Measurements from ENCODE around the gene GDAP1L1.
"Not testable (repeated sequence)": the region's sequence is repeated elsewhere in the genome, so short reads cannot be mapped to it uniquely, and the experiment has no call there.

Gene GDAP1L1

GRCh38 chr20:44306927-44307326 lies 59.8 kb downstream of the GDAP1L1 start:
- no peak for DNase-seq

DNA sequence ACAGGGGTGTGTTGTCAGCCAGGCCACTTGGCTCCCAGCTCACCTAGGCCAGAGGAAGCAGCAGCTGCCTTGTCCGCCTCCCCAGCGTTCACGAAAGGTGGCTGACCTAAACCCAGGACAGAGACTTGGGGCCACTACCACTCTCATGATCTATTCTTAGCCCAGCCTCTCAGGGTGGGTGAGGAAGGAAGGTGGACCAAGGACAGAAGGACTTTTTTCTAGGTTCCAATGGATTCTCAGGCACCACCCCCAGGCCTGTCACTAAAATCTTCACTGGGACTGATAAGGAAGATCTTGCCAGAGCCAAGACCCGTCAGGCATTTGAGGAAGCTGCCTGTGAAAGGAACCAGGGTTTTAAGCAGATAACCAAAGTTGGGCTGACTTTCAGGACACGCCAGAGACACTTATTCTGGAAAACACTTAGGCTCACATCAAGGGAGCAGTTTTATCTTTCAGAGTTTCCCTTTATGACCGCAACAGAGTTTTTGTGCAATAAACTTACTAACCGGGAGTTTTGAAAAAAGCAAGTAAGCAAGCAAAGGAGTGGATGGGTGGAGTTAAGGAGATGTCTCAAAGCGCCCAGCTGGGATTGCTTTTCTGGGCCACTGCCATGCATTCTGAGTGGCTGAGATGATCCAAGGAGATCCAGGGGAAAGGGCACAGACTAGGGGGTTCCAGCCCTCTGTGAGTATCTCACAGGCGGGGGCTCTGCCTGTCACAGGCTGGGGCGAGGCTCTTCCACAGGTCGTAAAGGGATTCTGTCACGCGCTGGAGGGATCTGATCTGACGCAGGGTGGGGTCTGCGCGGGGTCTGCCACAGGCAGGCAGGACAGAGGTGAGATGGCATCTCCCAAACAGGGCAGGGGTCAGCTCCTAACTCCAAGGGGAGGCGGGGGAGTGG lies 62.9 kb downstream of the GDAP1L1 start:
- DNase-seq: no peak

- DNase-seq: peak; percentile 95
Measured at GRCh38 chr20:44310664-44311639, 63.8 kb downstream of the GDAP1L1 start, which contains the start of gene FITM2. TSS of gene FITM2 (minus strand) at chr20:44311202. CDS start at chr20:44311148, 54 bp downstream.

DNA sequence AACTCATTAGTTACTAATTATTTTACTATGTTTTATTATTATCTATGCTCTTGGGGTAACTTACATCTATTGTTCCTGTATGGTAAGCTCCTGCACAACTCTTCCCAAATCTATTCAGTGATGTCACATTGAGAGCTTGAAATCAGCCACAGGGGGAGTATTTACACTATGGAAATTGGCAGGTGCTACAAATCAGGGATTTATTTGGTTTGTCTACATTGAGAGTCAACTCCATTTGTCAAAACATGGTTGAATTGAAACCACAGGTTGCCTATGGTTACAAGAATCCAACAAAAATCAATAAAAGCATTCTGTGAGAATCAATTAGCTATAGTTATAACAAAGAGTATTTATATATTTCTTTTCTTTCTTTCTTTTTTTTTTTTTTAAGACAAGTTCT lies 67.8 kb downstream of the GDAP1L1 start:
- no peak for DNase-seq

- DNase-seq: no peak
Measured at GRCh38 chr20:44319839-44320422, 72.8 kb downstream of the GDAP1L1 start.

DNA sequence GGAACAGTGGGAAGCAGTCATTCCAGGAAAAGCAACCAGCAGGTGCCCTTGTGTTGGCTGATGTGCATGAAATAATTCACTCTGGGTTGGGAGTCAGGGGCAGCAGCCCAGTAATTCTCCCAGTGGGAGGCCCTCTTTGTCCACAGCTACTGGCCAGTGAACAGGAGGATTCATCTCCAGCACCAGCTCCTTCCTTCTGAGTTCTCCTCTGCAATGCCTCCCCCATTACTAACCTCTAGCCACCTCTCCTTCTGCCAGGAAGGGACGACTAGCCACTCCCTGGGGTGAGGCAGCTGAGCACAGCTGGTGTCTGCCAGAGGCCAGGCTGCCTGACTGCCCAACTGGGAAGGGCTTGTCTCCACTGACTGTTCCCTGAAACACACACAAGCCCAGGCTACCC lies 77.2 kb downstream of the GDAP1L1 start:
- no peak for DNase-seq

GRCh38 chr20:44326391-44327159 lies 79.5 kb downstream of the GDAP1L1 start:
- DNase-seq: no peak

DNA sequence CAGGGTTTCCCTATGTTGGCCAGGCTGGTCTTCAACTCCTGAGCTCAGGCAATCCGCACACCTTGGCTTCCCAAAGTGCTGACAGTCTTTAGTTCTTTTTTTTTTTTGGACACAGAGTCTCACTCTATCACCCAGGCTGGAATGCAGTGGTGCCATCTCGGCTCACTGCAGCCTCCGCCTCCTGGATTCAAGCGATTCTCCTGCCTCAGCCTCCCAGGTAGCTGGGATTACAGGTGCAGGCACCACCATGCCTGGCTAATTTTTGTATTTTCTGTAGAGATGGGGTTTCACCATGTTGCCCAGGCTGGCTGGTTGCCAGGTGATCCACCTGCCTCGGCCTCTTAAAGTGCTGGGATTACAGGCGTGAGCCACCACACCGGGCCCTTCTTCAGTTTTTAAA lies 80.6 kb downstream of the GDAP1L1 start:
- DNase-seq: not testable (repeated sequence)

GRCh38 chr20:44328428-44328827 lies 81.3 kb downstream of the GDAP1L1 start:
- DNase-seq: no peak
